D721Med (cell line): ENCODE data around the gene PLCL1.

Source experiments
- DNase-seq: peaks from one replicate; pipeline ENCODE4 v3.0.0; 2011; ENCODE audit warnings: low spot score; ENCODE audit not compliant: insufficient read length
- FAIRE-seq: peaks from 2 replicates; lab custom pipeline; 2011; peaks lifted over from hg19 to GRCh38; lab: Jason Lieb, UNC
- CTCF ChIP-seq: IDR thresholded peaks from 2 replicates; pipeline ENCODE4 v1.5.1; 2012; ENCODE audit warnings: mild to moderate bottlenecking, control low read depth; ENCODE audit not compliant: insufficient read depth; ENCODE audit errors: missing control alignments

The PLCL1 gene

GRCh38 chr2:197804049-197804757 lies at the start of gene PLCL1:
Gene PLCL1, plus strand, starts transcription at chr2:197804593.
- TF ChIP-seq CTCF: no peak
- peak; percentile 33 for DNase-seq
- no peak for FAIRE-seq

- FAIRE-seq: no peak
- TF ChIP-seq CTCF: no peak
- DNase-seq: no peak
These were observed 45.4 kb upstream of the PLCL1 start for GRCh38 chr2:197759013-197759412.

- FAIRE-seq: no peak
- no peak for TF ChIP-seq CTCF
- no peak for DNase-seq
These were observed 44.6 kb upstream of the PLCL1 start for GRCh38 chr2:197759625-197760292.

- no peak for DNase-seq
- no peak for FAIRE-seq
These were observed 44.1 kb upstream of the PLCL1 start for GRCh38 chr2:197760293-197760657.

GRCh38 chr2:197777823-197778407 lies 26.5 kb upstream of the PLCL1 start:
- peak; percentile 91 for TF ChIP-seq CTCF
- DNase-seq: no peak
- FAIRE-seq: peak; percentile 93

More at GRCh38 chr2:197760293-197760657, 44.1 kb upstream of the PLCL1 start:
- TF ChIP-seq CTCF: no peak

GRCh38 chr2:197779261-197779660 lies 25.1 kb upstream of the PLCL1 start:
- DNase-seq: no peak
- no peak for TF ChIP-seq CTCF
- FAIRE-seq: no peak

- FAIRE-seq (no peak), DNase-seq (no peak)
- no peak for TF ChIP-seq CTCF
These were observed 22.3 kb upstream of the PLCL1 start for GRCh38 chr2:197782126-197782525.
